Stimulated activated CD4-positive, alpha-beta T cell treated with anti-CD3 and anti-CD28 coated beads, TNF-alpha, amount 100 ng/mL, for 48 hours (primary cell): ENCODE results near the gene MGST1.

ENCODE experiments used
- DNase-seq, 3 donors: peaks; one replicate each; pipeline ENCODE4 v3.0.0-alpha.2; 2020; ENCODE audit warnings: low read depth in 3 of 3

Gene MGST1

GRCh38 chr12:16347391-16348298 is at the start of gene MGST1:
MGST1 (plus strand) TSS chr12:16347645; CDS start chr12:16354253, 6,608 bp downstream.
- no peak for DNase-seq

- DNase-seq = no peak
Observed at GRCh38 chr12:16299403-16299802, 48.0 kb upstream of the MGST1 start.

GRCh38 chr12:16300122-16300521 is 47.3 kb upstream of the MGST1 start:
- no peak for DNase-seq

GRCh38 chr12:16300736-16301135 is 46.7 kb upstream of the MGST1 start:
- no peak for DNase-seq

- no peak for DNase-seq
Observed at GRCh38 chr12:16303939-16304338, 43.5 kb upstream of the MGST1 start.

- no peak for DNase-seq
Observed at GRCh38 chr12:16307856-16308475, 39.5 kb upstream of the MGST1 start.

- DNase-seq = no peak
Observed at GRCh38 chr12:16310934-16311333, 36.5 kb upstream of the MGST1 start.

- no peak for DNase-seq
Observed at GRCh38 chr12:16323010-16323409, 24.4 kb upstream of the MGST1 start.

GRCh38 chr12:16323638-16324037 is 23.8 kb upstream of the MGST1 start:
- no peak for DNase-seq

GRCh38 chr12:16324272-16324671 is 23.2 kb upstream of the MGST1 start:
- DNase-seq = no peak

- DNase-seq = no peak
Observed at GRCh38 chr12:16324772-16325171, 22.7 kb upstream of the MGST1 start.

GRCh38 chr12:16325426-16325825 is 22.0 kb upstream of the MGST1 start:
- no peak for DNase-seq

GRCh38 chr12:16327963-16328362 is 19.5 kb upstream of the MGST1 start:
- no peak for DNase-seq

GRCh38 chr12:16329594-16329993 is 17.9 kb upstream of the MGST1 start:
- no peak for DNase-seq

GRCh38 chr12:16330560-16330959 is 16.9 kb upstream of the MGST1 start:
- no peak for DNase-seq

GRCh38 chr12:16331998-16332397 is 15.4 kb upstream of the MGST1 start:
- no peak for DNase-seq

GRCh38 chr12:16335838-16336237 is 11.6 kb upstream of the MGST1 start:
- DNase-seq = no peak

GRCh38 chr12:16344269-16344668 is 3.2 kb upstream of the MGST1 start:
- no peak for DNase-seq

GRCh38 chr12:16345105-16345504 is 2.3 kb upstream of the MGST1 start:
- DNase-seq = no peak

- DNase-seq = no peak
Observed at GRCh38 chr12:16346958-16347357, 487 bp upstream of the MGST1 start.

- DNase-seq = no peak
Observed at GRCh38 chr12:16348435-16349130, 1.1 kb downstream of the MGST1 start.

GRCh38 chr12:16349131-16349460 is 1.7 kb downstream of the MGST1 start:
- DNase-seq = no peak

- no peak for DNase-seq
Observed at GRCh38 chr12:16350682-16351081, 3.2 kb downstream of the MGST1 start.
